WI38 (cell line): ENCODE results near the gene EDEM2.

ENCODE experiments used
- H3K4me3 ChIP-seq: 2 replicates; pipeline ENCODE4 v1.5.1; 2011; ENCODE audit warnings: low read depth, mild to moderate bottlenecking, control low read depth, low read length
- CTCF ChIP-seq: IDR thresholded peaks from 2 replicates; pipeline ENCODE4 v1.5.1; 2012; ENCODE audit warnings: low read depth, mild to moderate bottlenecking, control low read depth, low read length

Gene EDEM2

GRCh38 chr20:35104685-35105295 lies 42.3 kb downstream of the EDEM2 start:
- H3K4me3 ChIP-seq = no peak overlapping the region
- no peak for TF ChIP-seq CTCF

DNA sequence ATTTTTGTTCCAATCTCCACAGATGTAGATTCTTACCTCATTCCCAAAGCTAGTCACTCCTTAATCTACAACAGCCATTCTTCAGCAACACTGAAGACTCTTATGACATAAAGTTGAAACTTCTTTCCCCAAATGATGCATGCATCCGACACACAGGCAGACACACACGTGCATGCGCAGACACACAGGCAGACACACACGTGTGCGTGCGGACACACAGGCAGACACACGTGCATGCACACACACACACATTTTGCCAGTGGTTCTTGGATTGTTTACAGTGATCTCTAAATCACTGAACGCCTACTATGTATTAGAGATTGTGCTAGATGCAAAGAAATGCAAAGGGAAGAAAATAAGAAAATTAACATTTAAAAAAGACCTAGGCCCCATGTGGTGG lies 45.5 kb downstream of the EDEM2 start:
- no peak overlapping the region for H3K4me3 ChIP-seq
- no peak for TF ChIP-seq CTCF

DNA sequence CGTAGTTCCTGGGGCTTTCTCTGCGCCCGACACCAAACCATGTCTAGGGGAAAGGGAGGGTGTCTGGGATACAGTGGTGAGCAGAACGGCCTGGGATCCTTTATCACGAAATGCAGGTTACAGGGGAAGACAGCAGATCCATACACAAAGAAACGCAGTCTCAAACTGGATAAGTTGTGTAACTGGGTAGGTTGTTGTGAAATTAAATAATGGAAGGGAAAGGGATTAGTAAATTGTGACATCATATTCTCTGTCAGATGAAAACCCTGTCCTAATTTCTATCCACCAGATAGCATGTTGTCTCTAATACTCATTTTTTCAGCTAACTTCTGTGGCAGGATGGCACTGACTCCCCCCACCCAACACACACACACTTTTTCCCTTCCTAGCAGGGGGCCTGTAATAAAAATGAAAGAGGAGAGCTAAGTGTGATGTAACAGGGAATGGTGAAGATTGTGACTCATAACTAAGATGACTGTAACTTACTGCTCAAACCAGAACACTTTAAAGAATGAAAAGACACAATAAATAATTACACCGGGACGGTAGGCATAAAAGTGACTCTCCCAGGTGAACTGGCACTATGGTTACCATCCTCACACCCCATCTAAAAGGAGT lies 53.8 kb downstream of the EDEM2 start:
- peak overlapping the region; percentile 79 for H3K4me3 ChIP-seq
- no peak for TF ChIP-seq CTCF

- H3K4me3 ChIP-seq = peak within 1 kb of the TSS; percentile 79
- peak; percentile 94 for TF ChIP-seq CTCF
Observed at GRCh38 chr20:35092524-35093266, 54.4 kb downstream of the EDEM2 start, which contains the start of gene TRPC4AP. Gene TRPC4AP, minus strand, starts transcription at chr20:35092807. Its CDS starts 26 bp downstream, at chr20:35092781.

- TF ChIP-seq CTCF = no peak
- H3K4me3 ChIP-seq = peak overlapping the region; percentile 79
Observed at GRCh38 chr20:35091816-35092523, 55.2 kb downstream of the EDEM2 start.

GRCh38 chr20:35088231-35089145 lies 58.6 kb downstream of the EDEM2 start:
- TF ChIP-seq CTCF = no peak
- no peak overlapping the region for H3K4me3 ChIP-seq
